Tibial nerve (tissue), 4 donors: ENCODE measurements around the gene KLRG1.

Experiments
- CTCF ChIP-seq, 5 experiments: fragments of 200-600 bp in 3 of 5; fragments of 450-650 bp in 2 of 5; sonication (generic) in 3 of 5; IDR thresholded peaks; one replicate each; pipeline ENCODE4 v1.5.1; 2016 to 2019; ENCODE audit warnings: antibody characterized with exemption in 5 of 5, mild to moderate bottlenecking in 3 of 5, moderate library complexity in 2 of 5
- EP300 ChIP-seq, 2 donors: sonication (generic); formaldehyde crosslinking; IDR thresholded peaks; one replicate each; pipeline ENCODE4 v1.6.1; 2017; ENCODE audit warnings: antibody characterized with exemption in 2 of 2, mild to moderate bottlenecking in 1 of 2
- POLR2A ChIP-seq, 2 donors: fragments of 450-650 bp; IDR thresholded peaks; one replicate each; pipeline ENCODE4 v1.6.1; 2017; ENCODE audit warnings: antibody characterized with exemption in 2 of 2, mild to moderate bottlenecking in 2 of 2, moderate library complexity in 2 of 2

GRCh38 chr12:9024512-9024911, 35.2 kb downstream of the KLRG1 start:
- TF ChIP-seq CTCF (IDR thresholded peaks at IDR 0.05) (no peak), POLR2A (IDR thresholded peaks at IDR 0.05) (no peak), EP300 (IDR thresholded peaks at IDR 0.05) (no peak)
